ENCODE results near the gene BEND3. TPM values are rescaled to one million over a fixed set of nuclear protein-coding genes. Genes with fewer than 3 reads are reported as not detected.
A peak's percentile ranks its signal among the peaks of the same experiment; 100 is the strongest.

Gene BEND3
- total and polyA plus RNA-seq, 2 experiments from 2014 or later = 9.2 to 33.7 TPM

DNA sequence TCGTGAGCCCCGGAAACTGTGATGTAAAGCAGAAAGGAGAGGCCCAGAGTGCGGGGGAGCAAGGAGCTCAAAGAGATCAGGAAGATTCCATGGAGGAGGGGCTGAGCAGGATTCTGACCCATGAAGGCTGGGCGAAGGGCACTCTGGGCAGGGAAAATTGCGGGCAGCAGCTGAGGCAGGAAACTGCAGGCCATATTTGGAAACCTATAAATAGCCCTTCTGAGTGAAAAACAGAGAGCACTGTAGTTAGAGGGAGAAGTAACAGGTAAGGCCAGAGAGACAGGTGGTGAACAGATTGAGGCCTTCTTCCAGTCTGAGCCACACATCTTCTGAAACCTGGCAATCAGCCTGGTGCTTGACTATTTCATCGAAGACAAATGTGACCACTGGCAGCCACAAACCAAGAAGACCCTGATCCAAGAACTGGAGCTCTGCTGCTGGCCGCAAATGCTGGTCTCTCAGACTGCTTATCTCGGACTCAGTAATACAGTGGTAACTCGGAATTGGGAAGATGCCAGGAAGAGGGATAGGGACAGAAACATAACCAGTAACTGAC, 14.1 kb upstream of the BEND3 start:
- no peak for DNase-seq (ENCODE audit: low spot score)
- no peak overlapping the region; the same call in 1 of the 2 replicates for H3K27ac ChIP-seq (ENCODE audit: low read depth)
- peak overlapping the region; percentile 35 for H3K27ac Mint-ChIP-seq

More for the DNA sequence above, 14.1 kb upstream of the BEND3 start:
- H3K79me2 ChIP-seq (replicated peaks; ENCODE audit: insufficient read depth) = no peaks in the 10 kb centered on the region
- H3K27me3 Mint-ChIP-seq (ENCODE audit: insufficient read depth, low read depth, poor library complexity) = peaks cover 3% of the 10 kb centered on the region
- H3K4me3 ChIP-seq = no peak overlapping the region
- H3K9me3 Mint-ChIP-seq = no peaks in the 10 kb centered on the region
- no peaks in the 10 kb centered on the region; the same call in 1 of the 2 replicates for H3K4me1 ChIP-seq (ENCODE audit: insufficient read depth)
- peak overlapping the region; percentile 32; the same call in 1 of the 2 replicates for H2AFZ ChIP-seq
- no peaks in the 10 kb centered on the region for H3K27me3 ChIP-seq (ENCODE audit: insufficient read depth)
- no peak for ATAC-seq
- no peaks in the 10 kb centered on the region for H3K36me3 Mint-ChIP-seq (ENCODE audit: low read depth)
- TF ChIP-seq REST (IDR thresholded peaks at IDR 0.05; ENCODE audit: unreplicated experiment) = no peak
- no peak for TF ChIP-seq CREB1 (CRISPR knock-in tag; IDR thresholded peaks at IDR 0.05; ENCODE audit: low read depth)
- no peak for TF ChIP-seq ZNF331 (CRISPR knock-in tag; IDR thresholded peaks at IDR 0.05; ENCODE audit: low read depth)
- no peak for TF ChIP-seq EZH2phosphoT487 (IDR thresholded peaks at IDR 0.05; ENCODE audit: unreplicated experiment)
- no peak for TF ChIP-seq STAT1 (IDR thresholded peaks at IDR 0.05; ENCODE audit: unreplicated experiment)
- no peak for TF ChIP-seq NANOG (IDR thresholded peaks at IDR 0.05; ENCODE audit: borderline replicate concordance)
- TF ChIP-seq POLR2AphosphoS5 (IDR thresholded peaks at IDR 0.05; ENCODE audit: low read depth) = no peak
- TF ChIP-seq JUNB (IDR thresholded peaks at IDR 0.05; ENCODE audit: unreplicated experiment) = no peak
- TF ChIP-seq, protein P1, sequence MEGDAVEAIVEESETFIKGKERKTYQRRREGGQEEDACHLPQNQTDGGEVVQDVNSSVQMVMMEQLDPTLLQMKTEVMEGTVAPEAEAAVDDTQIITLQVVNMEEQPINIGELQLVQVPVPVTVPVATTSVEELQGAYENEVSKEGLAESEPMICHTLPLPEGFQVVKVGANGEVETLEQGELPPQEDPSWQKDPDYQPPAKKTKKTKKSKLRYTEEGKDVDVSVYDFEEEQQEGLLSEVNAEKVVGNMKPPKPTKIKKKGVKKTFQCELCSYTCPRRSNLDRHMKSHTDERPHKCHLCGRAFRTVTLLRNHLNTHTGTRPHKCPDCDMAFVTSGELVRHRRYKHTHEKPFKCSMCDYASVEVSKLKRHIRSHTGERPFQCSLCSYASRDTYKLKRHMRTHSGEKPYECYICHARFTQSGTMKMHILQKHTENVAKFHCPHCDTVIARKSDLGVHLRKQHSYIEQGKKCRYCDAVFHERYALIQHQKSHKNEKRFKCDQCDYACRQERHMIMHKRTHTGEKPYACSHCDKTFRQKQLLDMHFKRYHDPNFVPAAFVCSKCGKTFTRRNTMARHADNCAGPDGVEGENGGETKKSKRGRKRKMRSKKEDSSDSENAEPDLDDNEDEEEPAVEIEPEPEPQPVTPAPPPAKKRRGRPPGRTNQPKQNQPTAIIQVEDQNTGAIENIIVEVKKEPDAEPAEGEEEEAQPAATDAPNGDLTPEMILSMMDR (conservative IDR thresholded peaks at IDR 0.05; ENCODE audit: low read depth in 2 of 2) = no peak
- TF ChIP-seq EZH2 (IDR thresholded peaks at IDR 0.05; ENCODE audit: low read depth, unreplicated experiment) = no peak
- TF ChIP-seq, protein P2, sequence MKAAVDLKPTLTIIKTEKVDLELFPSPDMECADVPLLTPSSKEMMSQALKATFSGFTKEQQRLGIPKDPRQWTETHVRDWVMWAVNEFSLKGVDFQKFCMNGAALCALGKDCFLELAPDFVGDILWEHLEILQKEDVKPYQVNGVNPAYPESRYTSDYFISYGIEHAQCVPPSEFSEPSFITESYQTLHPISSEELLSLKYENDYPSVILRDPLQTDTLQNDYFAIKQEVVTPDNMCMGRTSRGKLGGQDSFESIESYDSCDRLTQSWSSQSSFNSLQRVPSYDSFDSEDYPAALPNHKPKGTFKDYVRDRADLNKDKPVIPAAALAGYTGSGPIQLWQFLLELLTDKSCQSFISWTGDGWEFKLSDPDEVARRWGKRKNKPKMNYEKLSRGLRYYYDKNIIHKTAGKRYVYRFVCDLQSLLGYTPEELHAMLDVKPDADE (IDR thresholded peaks at IDR 0.05) = no peak
- no peak for TF ChIP-seq ZNF114 (CRISPR knock-in tag; IDR thresholded peaks at IDR 0.05)
- TF ChIP-seq, protein P3, sequence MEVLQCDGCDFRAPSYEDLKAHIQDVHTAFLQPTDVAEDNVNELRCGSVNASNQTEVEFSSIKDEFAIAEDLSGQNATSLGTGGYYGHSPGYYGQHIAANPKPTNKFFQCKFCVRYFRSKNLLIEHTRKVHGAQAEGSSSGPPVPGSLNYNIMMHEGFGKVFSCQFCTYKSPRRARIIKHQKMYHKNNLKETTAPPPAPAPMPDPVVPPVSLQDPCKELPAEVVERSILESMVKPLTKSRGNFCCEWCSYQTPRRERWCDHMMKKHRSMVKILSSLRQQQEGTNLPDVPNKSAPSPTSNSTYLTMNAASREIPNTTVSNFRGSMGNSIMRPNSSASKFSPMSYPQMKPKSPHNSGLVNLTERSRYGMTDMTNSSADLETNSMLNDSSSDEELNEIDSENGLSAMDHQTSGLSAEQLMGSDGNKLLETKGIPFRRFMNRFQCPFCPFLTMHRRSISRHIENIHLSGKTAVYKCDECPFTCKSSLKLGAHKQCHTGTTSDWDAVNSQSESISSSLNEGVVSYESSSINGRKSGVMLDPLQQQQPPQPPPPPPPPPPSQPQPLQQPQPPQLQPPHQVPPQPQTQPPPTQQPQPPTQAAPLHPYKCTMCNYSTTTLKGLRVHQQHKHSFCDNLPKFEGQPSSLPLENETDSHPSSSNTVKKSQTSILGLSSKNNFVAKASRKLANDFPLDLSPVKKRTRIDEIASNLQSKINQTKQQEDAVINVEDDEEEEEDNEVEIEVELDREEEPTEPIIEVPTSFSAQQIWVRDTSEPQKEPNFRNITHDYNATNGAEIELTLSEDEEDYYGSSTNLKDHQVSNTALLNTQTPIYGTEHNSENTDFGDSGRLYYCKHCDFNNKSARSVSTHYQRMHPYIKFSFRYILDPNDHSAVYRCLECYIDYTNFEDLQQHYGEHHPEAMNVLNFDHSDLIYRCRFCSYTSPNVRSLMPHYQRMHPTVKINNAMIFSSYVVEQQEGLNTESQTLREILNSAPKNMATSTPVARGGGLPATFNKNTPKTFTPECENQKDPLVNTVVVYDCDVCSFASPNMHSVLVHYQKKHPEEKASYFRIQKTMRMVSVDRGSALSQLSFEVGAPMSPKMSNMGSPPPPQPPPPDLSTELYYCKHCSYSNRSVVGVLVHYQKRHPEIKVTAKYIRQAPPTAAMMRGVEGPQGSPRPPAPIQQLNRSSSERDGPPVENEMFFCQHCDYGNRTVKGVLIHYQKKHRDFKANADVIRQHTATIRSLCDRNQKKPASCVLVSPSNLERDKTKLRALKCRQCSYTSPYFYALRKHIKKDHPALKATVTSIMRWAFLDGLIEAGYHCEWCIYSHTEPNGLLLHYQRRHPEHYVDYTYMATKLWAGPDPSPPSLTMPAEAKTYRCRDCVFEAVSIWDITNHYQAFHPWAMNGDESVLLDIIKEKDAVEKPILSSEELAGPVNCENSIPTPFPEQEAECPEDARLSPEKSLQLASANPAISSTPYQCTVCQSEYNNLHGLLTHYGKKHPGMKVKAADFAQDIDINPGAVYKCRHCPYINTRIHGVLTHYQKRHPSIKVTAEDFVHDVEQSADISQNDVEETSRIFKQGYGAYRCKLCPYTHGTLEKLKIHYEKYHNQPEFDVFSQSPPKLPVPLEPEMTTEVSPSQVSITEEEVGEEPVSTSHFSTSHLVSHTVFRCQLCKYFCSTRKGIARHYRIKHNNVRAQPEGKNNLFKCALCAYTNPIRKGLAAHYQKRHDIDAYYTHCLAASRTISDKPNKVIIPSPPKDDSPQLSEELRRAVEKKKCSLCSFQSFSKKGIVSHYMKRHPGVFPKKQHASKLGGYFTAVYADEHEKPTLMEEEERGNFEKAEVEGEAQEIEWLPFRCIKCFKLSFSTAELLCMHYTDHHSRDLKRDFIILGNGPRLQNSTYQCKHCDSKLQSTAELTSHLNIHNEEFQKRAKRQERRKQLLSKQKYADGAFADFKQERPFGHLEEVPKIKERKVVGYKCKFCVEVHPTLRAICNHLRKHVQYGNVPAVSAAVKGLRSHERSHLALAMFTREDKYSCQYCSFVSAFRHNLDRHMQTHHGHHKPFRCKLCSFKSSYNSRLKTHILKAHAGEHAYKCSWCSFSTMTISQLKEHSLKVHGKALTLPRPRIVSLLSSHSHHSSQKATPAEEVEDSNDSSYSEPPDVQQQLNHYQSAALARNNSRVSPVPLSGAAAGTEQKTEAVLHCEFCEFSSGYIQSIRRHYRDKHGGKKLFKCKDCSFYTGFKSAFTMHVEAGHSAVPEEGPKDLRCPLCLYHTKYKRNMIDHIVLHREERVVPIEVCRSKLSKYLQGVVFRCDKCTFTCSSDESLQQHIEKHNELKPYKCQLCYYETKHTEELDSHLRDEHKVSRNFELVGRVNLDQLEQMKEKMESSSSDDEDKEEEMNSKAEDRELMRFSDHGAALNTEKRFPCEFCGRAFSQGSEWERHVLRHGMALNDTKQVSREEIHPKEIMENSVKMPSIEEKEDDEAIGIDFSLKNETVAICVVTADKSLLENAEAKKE (CRISPR knock-in tag; IDR thresholded peaks at IDR 0.05) = no peak
- H3K4me1 Mint-ChIP-seq = peaks cover 22% of the 10 kb centered on the region
- H3F3A ChIP-seq (replicated peaks; ENCODE audit: low read depth) = no peaks in the 10 kb centered on the region
- no peaks in the 10 kb centered on the region for H4K20me1 ChIP-seq (replicated peaks; ENCODE audit: insufficient read depth)
- no peaks in the 10 kb centered on the region for H3K9me2 ChIP-seq (ENCODE audit: insufficient read depth)
- H3K4me3 Mint-ChIP-seq = peak overlapping the region; percentile 24; the same call in 1 of the 3 replicates
- no peak overlapping the region for H3K4me2 ChIP-seq
- H3K36me3 ChIP-seq (ENCODE audit: insufficient read depth) = no peaks in the 10 kb centered on the region

All from GM23338 (cell line).